Neural crest cell (in vitro differentiated cells): ENCODE data around the gene CDKN1A. TPM values are rescaled to one million over a fixed set of nuclear protein-coding genes. Genes with fewer than 3 reads are reported as not detected.

Source experiments
- DNase-seq: peaks from one replicate; pipeline ENCODE4 v3.0.0; 2021; ENCODE audit warnings: low read depth, mixed read lengths, low spot score
- H3K27ac Mint-ChIP-seq: one replicate; pipeline ENCODE4 v1.8.0; 2021; ENCODE audit warnings: mild to moderate bottlenecking, mixed read lengths; ENCODE audit not compliant: unreplicated experiment
- H3K27me3 Mint-ChIP-seq: 2 replicates; pipeline ENCODE4 v1.8.0; 2021; ENCODE audit warnings: low read depth, mild to moderate bottlenecking, mixed read lengths
- H3K36me3 Mint-ChIP-seq: 2 replicates; pipeline ENCODE4 v1.8.0; 2021; ENCODE audit warnings: low read depth, mild to moderate bottlenecking, mixed read lengths
- H3K4me1 Mint-ChIP-seq: 2 replicates; pipeline ENCODE4 v1.8.0; 2021; ENCODE audit warnings: mixed read lengths
- H3K4me3 Mint-ChIP-seq: one replicate; pipeline ENCODE4 v1.8.0; 2021; ENCODE audit warnings: mild to moderate bottlenecking, mixed read lengths
- H3K9me3 Mint-ChIP-seq: 2 replicates; pipeline ENCODE4 v1.8.0; 2021; ENCODE audit warnings: mixed read lengths
- total RNA-seq: library from RNA; stranded (reverse); gene quantifications from 2 replicates; pipeline ENCODE4 v1.2.1, GENCODE V29; 2021
- TF ChIP-seq, protein P1 (sequence below): fragments of 200-600 bp; sonication (generic); conservative IDR thresholded peaks from 2 replicates; pipeline ENCODE4 v1.5.0; 2021; ENCODE audit warnings: antibody characterized with exemption, mild to moderate bottlenecking

The CDKN1A gene
- total RNA-seq, 1 donor from 2014 or later, result 12.5 TPM

DNA sequence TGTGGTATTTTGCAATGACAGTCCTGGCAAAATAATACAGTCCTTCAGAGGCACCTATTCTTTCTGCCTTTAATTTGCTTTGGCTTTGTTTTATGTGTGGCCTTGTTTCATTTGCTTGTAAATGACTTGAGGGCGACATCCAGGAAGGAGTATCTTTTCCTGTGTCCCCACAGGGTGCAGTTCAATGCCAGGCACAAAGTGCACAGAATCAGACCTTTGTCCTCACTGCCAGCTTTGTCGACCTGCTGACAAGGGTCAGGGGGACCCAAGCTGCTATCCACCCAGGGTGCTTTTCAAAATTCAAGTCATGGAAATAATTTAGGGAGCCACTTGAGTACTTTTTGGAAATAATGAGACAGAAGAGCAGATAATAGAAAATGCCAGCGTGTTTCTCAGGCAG is 37.0 kb upstream of the CDKN1A start:
- Mint-ChIP-seq H3K4me3 (no peak overlapping the region), H3K9me3 (no peaks in the 10 kb centered on the region), H3K4me1 (peaks cover 29% of the 10 kb centered on the region), H3K27me3 (no peaks in the 10 kb centered on the region), H3K27ac (peak overlapping the region; percentile 96), H3K36me3 (no peaks in the 10 kb centered on the region)
- TF ChIP-seq, protein P1, sequence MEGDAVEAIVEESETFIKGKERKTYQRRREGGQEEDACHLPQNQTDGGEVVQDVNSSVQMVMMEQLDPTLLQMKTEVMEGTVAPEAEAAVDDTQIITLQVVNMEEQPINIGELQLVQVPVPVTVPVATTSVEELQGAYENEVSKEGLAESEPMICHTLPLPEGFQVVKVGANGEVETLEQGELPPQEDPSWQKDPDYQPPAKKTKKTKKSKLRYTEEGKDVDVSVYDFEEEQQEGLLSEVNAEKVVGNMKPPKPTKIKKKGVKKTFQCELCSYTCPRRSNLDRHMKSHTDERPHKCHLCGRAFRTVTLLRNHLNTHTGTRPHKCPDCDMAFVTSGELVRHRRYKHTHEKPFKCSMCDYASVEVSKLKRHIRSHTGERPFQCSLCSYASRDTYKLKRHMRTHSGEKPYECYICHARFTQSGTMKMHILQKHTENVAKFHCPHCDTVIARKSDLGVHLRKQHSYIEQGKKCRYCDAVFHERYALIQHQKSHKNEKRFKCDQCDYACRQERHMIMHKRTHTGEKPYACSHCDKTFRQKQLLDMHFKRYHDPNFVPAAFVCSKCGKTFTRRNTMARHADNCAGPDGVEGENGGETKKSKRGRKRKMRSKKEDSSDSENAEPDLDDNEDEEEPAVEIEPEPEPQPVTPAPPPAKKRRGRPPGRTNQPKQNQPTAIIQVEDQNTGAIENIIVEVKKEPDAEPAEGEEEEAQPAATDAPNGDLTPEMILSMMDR, result no peak
- no peak for DNase-seq

DNA sequence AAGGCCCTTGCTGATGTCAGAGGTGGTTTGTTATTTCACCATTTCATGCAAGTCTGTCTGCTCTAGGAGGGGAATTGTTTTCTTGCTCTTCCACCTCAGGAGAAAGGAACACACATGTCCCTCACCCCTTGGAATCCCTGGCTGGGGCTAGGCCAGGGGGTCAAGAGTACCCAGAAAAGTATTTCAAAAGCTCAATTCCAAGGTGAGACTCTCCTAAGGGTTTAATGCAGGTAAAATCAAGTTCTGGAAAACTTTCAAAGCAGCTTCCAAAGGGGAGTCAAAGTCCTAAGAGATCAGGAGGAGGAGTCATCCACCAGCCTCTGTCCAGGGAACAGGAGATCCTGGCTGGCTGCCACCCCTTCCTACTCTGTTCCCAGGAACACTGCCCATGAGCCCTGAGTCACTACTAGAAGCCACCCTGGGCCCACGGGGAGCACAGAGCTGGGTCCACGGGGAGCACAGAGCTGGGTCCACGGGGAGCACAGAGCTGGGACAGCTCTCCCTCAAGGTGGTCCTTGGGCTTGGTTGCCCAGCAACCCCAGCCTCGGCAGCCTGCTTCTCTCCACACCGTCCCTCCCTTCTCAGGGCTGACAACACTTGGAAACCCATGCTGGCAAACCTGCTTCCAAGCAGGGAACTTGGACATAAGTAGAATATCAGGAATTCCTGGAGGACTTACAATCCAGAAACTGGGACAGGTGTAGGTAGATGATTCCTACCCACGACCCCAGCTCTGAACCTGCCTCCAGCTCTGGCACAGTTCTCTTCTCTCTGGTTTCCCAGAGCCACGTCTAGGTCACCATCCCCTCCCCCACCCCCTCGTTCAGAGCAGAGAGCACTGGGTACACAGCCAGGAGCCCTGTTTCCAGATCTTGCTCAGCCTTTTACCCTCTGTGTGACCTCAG is 35.3 kb upstream of the CDKN1A start:
- H3K27me3 Mint-ChIP-seq, result no peaks in the 10 kb centered on the region
- H3K27ac Mint-ChIP-seq, result no peak overlapping the region
- no peak overlapping the region for H3K4me3 Mint-ChIP-seq
- TF ChIP-seq, protein P1, result no peak
- no peak for DNase-seq
- H3K4me1 Mint-ChIP-seq, result peaks cover 15% of the 10 kb centered on the region
- no peaks in the 10 kb centered on the region for H3K36me3 Mint-ChIP-seq
- H3K9me3 Mint-ChIP-seq, result no peaks in the 10 kb centered on the region

DNA sequence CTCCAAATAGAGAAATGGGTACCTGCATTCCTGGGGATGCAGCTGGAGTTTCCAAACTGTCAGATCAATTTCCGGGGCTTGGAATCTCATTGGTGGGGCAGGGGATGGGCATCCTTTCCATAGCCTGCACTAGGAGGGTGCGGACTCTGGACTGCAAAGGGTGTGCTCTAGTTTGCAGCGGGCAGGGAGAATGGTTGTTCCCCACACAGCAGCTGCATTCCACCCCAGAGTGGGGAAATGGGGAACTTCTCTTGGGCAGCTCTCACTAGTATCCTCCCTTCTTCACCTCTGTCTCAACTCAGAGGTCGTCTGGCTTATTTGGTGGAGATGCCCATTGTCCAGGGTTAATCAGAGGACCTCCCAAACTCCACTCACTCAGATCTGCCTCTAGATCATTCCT is 34.5 kb upstream of the CDKN1A start:
- Mint-ChIP-seq H3K9me3 (no peaks in the 10 kb centered on the region), H3K4me1 (peaks cover 14% of the 10 kb centered on the region), H3K27ac (no peak overlapping the region), H3K27me3 (no peaks in the 10 kb centered on the region), H3K4me3 (no peak overlapping the region), H3K36me3 (no peaks in the 10 kb centered on the region)
- TF ChIP-seq, protein P1, result no peak
- no peak for DNase-seq

DNA sequence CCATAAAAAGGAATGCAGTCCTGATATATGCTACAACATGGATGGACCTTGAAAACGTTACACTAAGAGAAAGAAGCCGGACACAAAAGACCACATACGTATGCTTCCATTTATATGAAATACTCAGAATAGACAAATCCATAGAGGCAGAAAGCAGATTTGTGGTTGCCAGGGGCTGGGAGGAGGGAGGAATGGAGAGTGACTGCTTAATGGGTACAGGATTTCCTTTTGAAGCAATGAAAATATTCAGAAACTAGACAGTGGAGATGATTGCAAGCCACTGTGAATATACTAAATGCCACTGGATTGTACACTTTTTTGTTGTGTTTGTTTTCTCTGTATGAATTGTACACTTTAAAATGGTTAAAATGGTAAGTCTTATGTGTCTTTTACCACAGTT is 29.4 kb upstream of the CDKN1A start:
- TF ChIP-seq, protein P1, result no peak
- H3K27me3 Mint-ChIP-seq, result no peaks in the 10 kb centered on the region
- H3K9me3 Mint-ChIP-seq, result no peaks in the 10 kb centered on the region
- H3K4me1 Mint-ChIP-seq, result peaks cover 26% of the 10 kb centered on the region
- DNase-seq, result no peak
- no peak overlapping the region for H3K27ac Mint-ChIP-seq
- no peak overlapping the region for H3K4me3 Mint-ChIP-seq
- H3K36me3 Mint-ChIP-seq, result no peaks in the 10 kb centered on the region

DNA sequence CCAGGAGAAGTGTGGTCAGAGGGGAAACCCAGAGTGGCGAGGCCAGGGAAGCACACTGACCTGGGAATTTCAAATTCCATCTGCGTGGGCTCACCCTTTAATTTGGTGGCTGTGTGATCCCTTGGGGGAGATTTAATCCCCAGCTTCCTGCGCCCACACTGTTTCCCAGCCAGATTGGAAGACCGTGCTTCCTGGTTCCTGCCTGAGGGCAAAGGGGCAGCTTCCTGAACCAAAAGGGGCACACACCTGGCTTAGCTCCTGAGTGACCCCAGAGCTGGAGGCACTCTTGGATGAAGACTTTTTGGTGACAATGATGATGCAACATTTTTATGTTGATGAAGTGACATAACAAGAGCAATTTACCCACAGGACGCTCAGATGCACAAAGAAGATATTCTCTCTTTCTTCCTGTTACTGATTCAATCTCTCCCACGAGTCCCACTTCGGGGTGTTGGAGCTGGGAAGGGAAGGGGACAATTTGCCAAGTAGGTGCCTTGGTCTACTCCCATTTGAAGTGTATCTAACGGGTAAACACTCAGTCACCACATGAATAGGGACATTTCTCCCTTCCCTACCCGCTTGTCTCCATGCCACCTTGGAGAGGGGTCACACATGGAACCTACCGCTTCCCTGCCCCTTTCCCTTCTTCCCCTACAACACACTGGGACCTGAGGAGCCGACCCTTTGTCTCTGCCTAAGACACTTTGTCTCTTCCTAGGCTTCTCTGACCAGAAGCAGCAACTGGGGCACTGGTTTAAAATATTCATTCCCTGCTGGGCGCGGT is 28.6 kb upstream of the CDKN1A start:
- no peaks in the 10 kb centered on the region for H3K36me3 Mint-ChIP-seq
- TF ChIP-seq, protein P1, result no peak
- H3K27ac Mint-ChIP-seq, result peak overlapping the region; percentile 60

More for the DNA sequence above, 28.6 kb upstream of the CDKN1A start:
- H3K4me3 Mint-ChIP-seq, result no peak overlapping the region
- H3K4me1 Mint-ChIP-seq, result peaks cover 26% of the 10 kb centered on the region
- no peaks in the 10 kb centered on the region for H3K27me3 Mint-ChIP-seq
- no peak for DNase-seq
- H3K9me3 Mint-ChIP-seq, result no peaks in the 10 kb centered on the region
